Liver (tissue), 3 donors: ENCODE results near the gene CSAG3.
"Not testable (repeated sequence)": the region's sequence is repeated elsewhere in the genome, so short reads cannot be mapped to it uniquely, and the experiment has no call there.

ENCODE experiments used
- CTCF ChIP-seq: fragments of 150-350 bp; IDR thresholded peaks from 2 replicates; pipeline ENCODE4 v1.5.1; 2017; ENCODE audit warnings: improper control_type of control experiment, low read depth, low read length; ENCODE audit not compliant: missing input control
- GABPA ChIP-seq, 2 donors: IDR thresholded peaks in 1 of 2; conservative IDR thresholded peaks in 1 of 2; 2 replicates each; pipeline ENCODE4 v1.6.1; 2016; ENCODE audit warnings: antibody characterized with exemption in 2 of 2, mild to moderate bottlenecking in 1 of 2, moderate library complexity in 1 of 2
- HNF4G ChIP-seq: IDR thresholded peaks from 2 replicates; pipeline ENCODE4 v1.6.1; 2016; ENCODE audit warnings: antibody characterized with exemption
- JUND ChIP-seq, 2 donors: IDR thresholded peaks; 2 replicates each; pipeline ENCODE4 v1.6.1; 2016; ENCODE audit warnings: antibody characterized with exemption in 2 of 2
- MAX ChIP-seq: IDR thresholded peaks from 2 replicates; pipeline ENCODE4 v1.6.1; 2016; ENCODE audit warnings: antibody characterized with exemption
- NR2F2 ChIP-seq: IDR thresholded peaks from 2 replicates; pipeline ENCODE4 v1.6.1; 2016; ENCODE audit warnings: antibody characterized with exemption
- REST ChIP-seq: IDR thresholded peaks from 2 replicates; pipeline ENCODE4 v1.6.1; 2016; ENCODE audit warnings: antibody characterized with exemption, mild to moderate bottlenecking
- RXRA ChIP-seq, 2 donors: IDR thresholded peaks; 2 replicates each; pipeline ENCODE4 v1.6.1; 2017 to 2018; ENCODE audit warnings: antibody characterized with exemption in 2 of 2, mild to moderate bottlenecking in 1 of 2
- SP1 ChIP-seq: IDR thresholded peaks from 2 replicates; pipeline ENCODE4 v1.6.1; 2018; ENCODE audit warnings: antibody characterized with exemption, mild to moderate bottlenecking
- TAF1 ChIP-seq: conservative IDR thresholded peaks from 2 replicates; pipeline ENCODE4 v1.6.1; 2016; ENCODE audit warnings: antibody characterized with exemption, mild to moderate bottlenecking
- YY1 ChIP-seq: IDR thresholded peaks from 2 replicates; pipeline ENCODE4 v1.6.1; 2016; ENCODE audit warnings: antibody characterized with exemption, mild to moderate bottlenecking
- TF ChIP-seq, protein P1 (sequence below): IDR thresholded peaks from 2 replicates; pipeline ENCODE4 v1.6.1; 2016; ENCODE audit warnings: antibody characterized with exemption
- donor health status: healthy.
- donor health status: healthy.

GRCh38 chrX:152734143-152734858, 24.7 kb upstream of the CSAG3 start:
- not testable (repeated sequence) for TF ChIP-seq CTCF; REST; RXRA (IDR thresholded peaks at IDR 0.05); YY1; MAX; TAF1; JUND (IDR thresholded peaks at IDR 0.05); GABPA (IDR thresholded peaks at IDR 0.05 in 1 of 2, conservative IDR thresholded peaks at IDR 0.05 in 1 of 2); HNF4G; SP1; NR2F2
- TF ChIP-seq, protein P1, sequence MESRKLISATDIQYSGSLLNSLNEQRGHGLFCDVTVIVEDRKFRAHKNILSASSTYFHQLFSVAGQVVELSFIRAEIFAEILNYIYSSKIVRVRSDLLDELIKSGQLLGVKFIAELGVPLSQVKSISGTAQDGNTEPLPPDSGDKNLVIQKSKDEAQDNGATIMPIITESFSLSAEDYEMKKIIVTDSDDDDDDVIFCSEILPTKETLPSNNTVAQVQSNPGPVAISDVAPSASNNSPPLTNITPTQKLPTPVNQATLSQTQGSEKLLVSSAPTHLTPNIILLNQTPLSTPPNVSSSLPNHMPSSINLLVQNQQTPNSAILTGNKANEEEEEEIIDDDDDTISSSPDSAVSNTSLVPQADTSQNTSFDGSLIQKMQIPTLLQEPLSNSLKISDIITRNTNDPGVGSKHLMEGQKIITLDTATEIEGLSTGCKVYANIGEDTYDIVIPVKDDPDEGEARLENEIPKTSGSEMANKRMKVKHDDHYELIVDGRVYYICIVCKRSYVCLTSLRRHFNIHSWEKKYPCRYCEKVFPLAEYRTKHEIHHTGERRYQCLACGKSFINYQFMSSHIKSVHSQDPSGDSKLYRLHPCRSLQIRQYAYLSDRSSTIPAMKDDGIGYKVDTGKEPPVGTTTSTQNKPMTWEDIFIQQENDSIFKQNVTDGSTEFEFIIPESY = not testable (repeated sequence)
